Immature natural killer cell (primary cell): ENCODE data around the gene ZNF605. TPM values are rescaled to one million over a fixed set of nuclear protein-coding genes. Genes with fewer than 3 reads are reported as not detected.
"Not testable (repeated sequence)": the region's sequence is repeated elsewhere in the genome, so short reads cannot be mapped to it uniquely, and the experiment has no call there.

Experiments
- DNase-seq, 3 donors: peaks; one replicate each; pipeline ENCODE4 v3.0.0; 2022; ENCODE audit warnings: mixed read lengths in 1 of 3
- H3K27ac Mint-ChIP-seq, 6 donors: one replicate each; pipeline ENCODE4 v1.8.0; 2020; ENCODE audit warnings: mixed read lengths in 6 of 6, mild to moderate bottlenecking in 5 of 6, inconsistent platforms in 4 of 6, moderate library complexity in 3 of 6
- H3K27me3 Mint-ChIP-seq, 3 donors: one replicate each; pipeline ENCODE4 v1.8.0; 2020 to 2021; ENCODE audit warnings: low read depth in 3 of 3, mild to moderate bottlenecking in 3 of 3, mixed read lengths in 3 of 3, moderate library complexity in 3 of 3, inconsistent platforms in 1 of 3
- H3K36me3 Mint-ChIP-seq, 3 donors: one replicate each; pipeline ENCODE4 v1.8.0; 2020; ENCODE audit warnings: mixed read lengths in 3 of 3, inconsistent platforms in 2 of 3, mild to moderate bottlenecking in 2 of 3
- H3K4me1 Mint-ChIP-seq, 2 donors: one replicate each; pipeline ENCODE4 v1.8.0; 2020; ENCODE audit warnings: inconsistent platforms in 2 of 2, mild to moderate bottlenecking in 2 of 2, mixed read lengths in 2 of 2, moderate library complexity in 1 of 2
- H3K4me3 Mint-ChIP-seq, 5 donors: one replicate each; pipeline ENCODE4 v1.8.0; 2020; ENCODE audit warnings: mild to moderate bottlenecking in 5 of 5, mixed read lengths in 5 of 5, inconsistent platforms in 3 of 5, moderate library complexity in 3 of 5
- H3K9me3 Mint-ChIP-seq, 6 donors: one replicate each; pipeline ENCODE4 v1.8.0; 2020; ENCODE audit warnings: mild to moderate bottlenecking in 6 of 6, mixed read lengths in 6 of 6, inconsistent platforms in 4 of 6, moderate library complexity in 3 of 6
- polyA plus RNA-seq, 3 donors: library from polyadenylated mRNA; unstranded; fragments of 300-500 nt; fragmentation: Illumina TruSeq; gene quantifications; one replicate each; pipeline ENCODE4 v1.2.3, GENCODE V29; 2021

Gene ZNF605
- polyA plus RNA-seq, 3 donors from 2014 or later: 0.92 to 1.6 TPM; not detected in 1

GRCh38 chr12:132941336-132941954, 14.7 kb downstream of the ZNF605 start:
- H3K27me3 Mint-ChIP-seq: peaks cover 0 to 3% (median 0%) of the 10 kb centered on the region in 3 donors
- peaks cover 1 to 5% of the 10 kb centered on the region in 2 donors for H3K4me1 Mint-ChIP-seq
- H3K36me3 Mint-ChIP-seq: peaks cover 43 to 59% (median 56%) of the 10 kb centered on the region in 3 donors
- H3K27ac Mint-ChIP-seq: no peak overlapping the region
- DNase-seq: no peak
- H3K9me3 Mint-ChIP-seq: peaks cover 18 to 68% (median 48%) of the 10 kb centered on the region in 6 donors
- H3K4me3 Mint-ChIP-seq: no peak overlapping the region

- Mint-ChIP-seq H3K4me1 (peaks cover 0 to 1% of the 10 kb centered on the region in 2 donors), H3K36me3 (peaks cover 35 to 52% (median 49%) of the 10 kb centered on the region in 3 donors), H3K9me3 (peaks cover 18 to 68% (median 48%) of the 10 kb centered on the region in 6 donors)
Measured at GRCh38 chr12:132940071-132940719, 15.9 kb downstream of the ZNF605 start.

GRCh38 chr12:132938807-132939206, 17.3 kb downstream of the ZNF605 start:
- Mint-ChIP-seq H3K9me3 (peaks cover 26 to 68% (median 55%) of the 10 kb centered on the region in 6 donors), H3K36me3 (peaks cover 30 to 46% (median 41%) of the 10 kb centered on the region in 3 donors)
- not testable (repeated sequence) for DNase-seq

More at GRCh38 chr12:132940071-132940719, 15.9 kb downstream of the ZNF605 start:
- peaks cover 0 to 3% (median 0%) of the 10 kb centered on the region in 3 donors for H3K27me3 Mint-ChIP-seq
- H3K27ac Mint-ChIP-seq: no peak overlapping the region
- DNase-seq: no peak
- no peak overlapping the region for H3K4me3 Mint-ChIP-seq

GRCh38 chr12:132937476-132937875, 18.6 kb downstream of the ZNF605 start:
- Mint-ChIP-seq H3K4me3 (no peak overlapping the region), H3K9me3 (peaks cover 26 to 80% (median 64%) of the 10 kb centered on the region in 6 donors), H3K4me1 (peaks cover 0 to 1% of the 10 kb centered on the region in 2 donors), H3K36me3 (peaks cover 35 to 47% (median 35%) of the 10 kb centered on the region in 3 donors), H3K27me3 (peaks cover 0 to 6% (median 0%) of the 10 kb centered on the region in 3 donors), H3K27ac (no peak overlapping the region)
- no peak for DNase-seq

More at GRCh38 chr12:132938807-132939206, 17.3 kb downstream of the ZNF605 start:
- not testable (repeated sequence) for H3K27ac Mint-ChIP-seq, H3K4me3 Mint-ChIP-seq, H3K27me3 Mint-ChIP-seq, H3K4me1 Mint-ChIP-seq

GRCh38 chr12:132936921-132937320, 19.2 kb downstream of the ZNF605 start:
- H3K27me3 Mint-ChIP-seq, H3K27ac Mint-ChIP-seq, H3K4me3 Mint-ChIP-seq, DNase-seq, H3K4me1 Mint-ChIP-seq: not testable (repeated sequence)
- Mint-ChIP-seq H3K9me3 (peaks cover 23 to 81% (median 64%) of the 10 kb centered on the region in 6 donors), H3K36me3 (peaks cover 36 to 49% (median 40%) of the 10 kb centered on the region in 3 donors)

- DNase-seq: no peak
- H3K27me3 Mint-ChIP-seq: peaks cover 0 to 3% (median 0%) of the 10 kb centered on the region in 3 donors
- H3K36me3 Mint-ChIP-seq: peaks cover 33 to 49% (median 39%) of the 10 kb centered on the region in 3 donors
- peaks cover 26 to 81% (median 64%) of the 10 kb centered on the region in 6 donors for H3K9me3 Mint-ChIP-seq
- no peaks in the 10 kb centered on the region for H3K4me1 Mint-ChIP-seq
- H3K4me3 Mint-ChIP-seq: no peak overlapping the region
- H3K27ac Mint-ChIP-seq: no peak overlapping the region
Measured at GRCh38 chr12:132936163-132936562, 19.9 kb downstream of the ZNF605 start.

GRCh38 chr12:132926415-132926833, 29.7 kb downstream of the ZNF605 start:
- Mint-ChIP-seq H3K4me1 (no peaks in the 10 kb centered on the region), H3K9me3 (peaks cover 70 to 96% (median 94%) of the 10 kb centered on the region in 6 donors), H3K4me3 (no peak overlapping the region), H3K27ac (no peak overlapping the region), H3K36me3 (peaks cover 52 to 68% (median 64%) of the 10 kb centered on the region in 3 donors), H3K27me3 (peaks cover 0 to 2% (median 0%) of the 10 kb centered on the region in 3 donors)
- no peak for DNase-seq

GRCh38 chr12:132925597-132926414, 30.3 kb downstream of the ZNF605 start:
- Mint-ChIP-seq H3K27ac (no peak overlapping the region), H3K27me3 (peaks cover 0 to 2% (median 0%) of the 10 kb centered on the region in 3 donors), H3K4me1 (no peaks in the 10 kb centered on the region), H3K9me3 (peaks cover 73 to 96% (median 94%) of the 10 kb centered on the region in 6 donors), H3K36me3 (peaks cover 46 to 62% (median 60%) of the 10 kb centered on the region in 3 donors), H3K4me3 (no peak overlapping the region)
- no peak for DNase-seq

GRCh38 chr12:132924356-132924755, 31.8 kb downstream of the ZNF605 start:
- Mint-ChIP-seq H3K9me3 (peaks cover 74 to 97% (median 91%) of the 10 kb centered on the region in 6 donors), H3K36me3 (peaks cover 35 to 52% (median 50%) of the 10 kb centered on the region in 3 donors), H3K4me1 (no peaks in the 10 kb centered on the region), H3K27me3 (peaks cover 0 to 2% (median 0%) of the 10 kb centered on the region in 3 donors), H3K27ac (no peak overlapping the region), H3K4me3 (no peak overlapping the region)
- no peak for DNase-seq

GRCh38 chr12:132923356-132923909, 32.7 kb downstream of the ZNF605 start:
- DNase-seq: no peak
- Mint-ChIP-seq H3K27me3 (peaks cover 0 to 3% (median 0%) of the 10 kb centered on the region in 3 donors), H3K4me1 (no peaks in the 10 kb centered on the region), H3K4me3 (no peak overlapping the region), H3K36me3 (peaks cover 31 to 49% (median 48%) of the 10 kb centered on the region in 3 donors), H3K9me3 (peaks cover 69 to 96% (median 89%) of the 10 kb centered on the region in 6 donors), H3K27ac (no peak overlapping the region)

GRCh38 chr12:132922676-132923075, 33.4 kb downstream of the ZNF605 start:
- H3K36me3 Mint-ChIP-seq: peaks cover 26 to 51% (median 51%) of the 10 kb centered on the region in 3 donors
- DNase-seq: no peak
- peaks cover 73 to 97% (median 90%) of the 10 kb centered on the region in 6 donors for H3K9me3 Mint-ChIP-seq

GRCh38 chr12:132921685-132922084, 34.4 kb downstream of the ZNF605 start:
- no peak overlapping the region for H3K27ac Mint-ChIP-seq
- H3K9me3 Mint-ChIP-seq: peaks cover 69 to 93% (median 87%) of the 10 kb centered on the region in 6 donors
- no peak for DNase-seq
- peaks cover 0 to 3% (median 0%) of the 10 kb centered on the region in 3 donors for H3K27me3 Mint-ChIP-seq
- peak overlapping the region in 1 of 5 donors; percentile 21 for H3K4me3 Mint-ChIP-seq
- no peaks in the 10 kb centered on the region for H3K4me1 Mint-ChIP-seq
- peaks cover 21 to 48% (median 47%) of the 10 kb centered on the region in 3 donors for H3K36me3 Mint-ChIP-seq

More at GRCh38 chr12:132922676-132923075, 33.4 kb downstream of the ZNF605 start:
- H3K27ac Mint-ChIP-seq: no peak overlapping the region
- no peak overlapping the region for H3K4me3 Mint-ChIP-seq
- H3K27me3 Mint-ChIP-seq: peaks cover 0 to 3% (median 0%) of the 10 kb centered on the region in 3 donors
- H3K4me1 Mint-ChIP-seq: no peaks in the 10 kb centered on the region

GRCh38 chr12:132918680-132919079, 37.4 kb downstream of the ZNF605 start:
- no peak overlapping the region for H3K4me3 Mint-ChIP-seq
- no peak for DNase-seq
- peaks cover 0 to 5% (median 0%) of the 10 kb centered on the region in 3 donors for H3K27me3 Mint-ChIP-seq
- H3K36me3 Mint-ChIP-seq: peaks cover 14 to 34% (median 32%) of the 10 kb centered on the region in 3 donors
- H3K4me1 Mint-ChIP-seq: no peaks in the 10 kb centered on the region
- H3K9me3 Mint-ChIP-seq: peaks cover 61 to 89% (median 82%) of the 10 kb centered on the region in 6 donors
- no peak overlapping the region for H3K27ac Mint-ChIP-seq
